GM19397 (cell line): ENCODE measurements around the gene DIS3L2.
"Not testable (repeated sequence)": the region's sequence is repeated elsewhere in the genome, so short reads cannot be mapped to it uniquely, and the experiment has no call there.

Experiments used
- ATAC-seq: cut with Tn5 transposase; IDR thresholded peaks from one replicate; pipeline ENCODE4 v1.9.1; 2021; ENCODE audit warnings: mild to moderate bottlenecking, moderate library complexity; ENCODE audit not compliant: unreplicated experiment

The DIS3L2 gene

GRCh38 chr2:232006253-232006652 is 44.7 kb downstream of the DIS3L2 start:
- ATAC-seq, result no peak

GRCh38 chr2:232008907-232009638 is 47.6 kb downstream of the DIS3L2 start:
- no peak for ATAC-seq

DNA sequence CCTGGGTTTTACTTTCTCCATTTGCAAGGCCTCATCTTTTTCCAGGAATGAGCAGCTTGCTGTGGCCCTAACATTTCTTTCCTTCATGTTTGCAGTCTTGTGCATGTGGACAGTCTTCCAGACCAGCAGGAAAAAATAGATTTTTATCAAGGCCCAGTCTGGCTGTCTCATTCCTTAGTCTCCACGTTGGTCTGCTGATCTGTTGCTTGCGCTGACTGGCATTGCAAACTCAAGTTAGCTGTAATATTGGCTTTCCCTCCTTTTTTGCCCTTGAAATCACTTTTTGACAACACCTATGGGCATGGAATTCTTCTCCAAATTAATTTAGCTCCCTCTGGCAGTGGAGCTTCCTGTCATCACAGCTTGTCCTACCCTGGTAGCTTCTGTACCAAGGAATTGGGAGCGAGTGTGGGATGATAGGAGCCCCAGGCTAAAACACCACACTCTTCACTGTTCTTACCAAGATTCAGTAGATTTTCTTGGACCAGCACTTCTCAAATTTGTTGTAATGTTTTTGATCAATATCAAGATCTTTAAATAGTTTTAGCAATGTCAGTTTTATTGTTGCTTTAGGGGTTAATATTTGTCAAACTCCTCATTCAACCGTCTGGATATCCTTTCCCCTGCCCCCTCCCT is 48.2 kb downstream of the DIS3L2 start:
- no peak for ATAC-seq

- ATAC-seq, result no peak
These were observed 52.3 kb downstream of the DIS3L2 start for GRCh38 chr2:232013701-232014353.

DNA sequence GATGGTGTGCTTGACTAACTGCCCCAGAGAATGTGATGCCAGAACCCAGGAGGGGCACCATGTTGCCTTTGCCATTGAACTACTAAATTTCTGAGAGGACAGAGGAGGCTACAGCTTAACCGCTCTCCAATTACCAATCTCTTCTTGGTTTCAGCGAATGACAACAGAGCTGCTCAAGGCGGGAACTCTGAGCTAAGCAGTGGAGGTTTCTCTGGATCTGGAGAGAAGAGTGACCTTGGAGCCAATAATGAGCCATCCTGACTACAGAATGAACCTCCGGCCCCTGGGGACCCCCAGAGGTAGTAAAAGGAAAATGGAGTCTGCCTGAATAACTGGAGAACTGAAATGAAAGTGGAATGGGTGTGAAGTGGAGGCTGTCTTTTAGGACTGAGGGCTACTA is 53.2 kb downstream of the DIS3L2 start:
- ATAC-seq, result no peak

- ATAC-seq, result no peak
These were observed 56.7 kb downstream of the DIS3L2 start for GRCh38 chr2:232018181-232018580.

DNA sequence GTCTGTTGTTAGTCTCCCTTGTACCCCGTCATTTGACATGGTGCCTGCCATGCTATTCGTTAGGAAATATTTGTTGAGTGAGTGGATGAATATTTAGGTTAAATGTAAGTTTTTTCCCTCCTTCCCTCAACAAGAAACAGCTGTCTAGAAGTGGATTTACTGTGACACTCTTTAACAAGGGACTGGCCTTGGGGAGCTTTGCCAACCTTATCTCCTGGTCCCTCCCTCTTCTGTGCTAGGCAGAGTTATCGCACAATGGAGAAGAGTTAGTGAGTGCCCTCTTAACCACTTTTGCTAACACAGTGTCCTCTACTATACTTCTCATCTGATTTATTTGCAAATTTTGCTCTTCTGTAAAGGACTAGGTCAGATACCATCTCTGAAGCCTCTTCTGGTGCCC is 61.2 kb downstream of the DIS3L2 start:
- ATAC-seq, result no peak

GRCh38 chr2:232023426-232023825 is 61.9 kb downstream of the DIS3L2 start:
- no peak for ATAC-seq

DNA sequence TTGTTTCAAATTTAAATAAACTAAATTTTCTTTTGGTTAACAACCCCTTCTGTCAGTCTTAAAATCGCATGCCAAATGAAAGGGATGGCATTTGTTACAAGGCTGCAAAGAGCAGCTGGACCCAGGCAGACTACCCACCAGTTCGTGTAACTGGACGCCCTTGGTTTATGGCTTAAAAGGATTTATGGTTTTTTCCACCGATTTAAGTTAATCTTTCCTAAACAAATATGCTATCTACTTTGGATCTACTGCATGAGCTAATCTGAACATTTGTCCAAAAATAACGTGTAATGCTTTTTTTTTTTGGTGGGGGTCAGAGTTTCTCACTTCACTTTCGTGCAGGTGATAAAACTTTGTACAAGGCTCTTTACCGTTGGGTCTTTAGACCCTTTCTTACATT is 62.9 kb downstream of the DIS3L2 start:
- ATAC-seq, result no peak

GRCh38 chr2:232026910-232027309 is 65.4 kb downstream of the DIS3L2 start:
- peak; percentile 87 for ATAC-seq

DNA sequence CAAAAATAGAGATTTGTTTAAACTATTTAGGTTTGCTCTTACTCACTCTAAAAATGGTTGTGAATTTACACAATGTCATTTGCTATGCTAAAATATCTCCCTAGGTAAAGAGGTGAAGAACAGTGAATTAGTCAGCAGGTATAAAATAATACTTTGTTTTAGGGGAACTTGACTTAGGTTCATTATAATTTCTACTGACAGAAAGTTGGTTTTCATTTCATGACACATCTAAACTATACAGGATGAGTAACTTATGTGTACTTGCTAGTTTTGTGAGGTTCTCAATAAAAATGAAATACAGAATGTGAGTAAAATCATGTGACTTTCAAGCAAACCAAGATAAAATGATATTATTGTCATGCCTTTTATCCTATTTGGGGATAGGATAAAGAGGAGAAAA is 66.0 kb downstream of the DIS3L2 start:
- ATAC-seq, result no peak

DNA sequence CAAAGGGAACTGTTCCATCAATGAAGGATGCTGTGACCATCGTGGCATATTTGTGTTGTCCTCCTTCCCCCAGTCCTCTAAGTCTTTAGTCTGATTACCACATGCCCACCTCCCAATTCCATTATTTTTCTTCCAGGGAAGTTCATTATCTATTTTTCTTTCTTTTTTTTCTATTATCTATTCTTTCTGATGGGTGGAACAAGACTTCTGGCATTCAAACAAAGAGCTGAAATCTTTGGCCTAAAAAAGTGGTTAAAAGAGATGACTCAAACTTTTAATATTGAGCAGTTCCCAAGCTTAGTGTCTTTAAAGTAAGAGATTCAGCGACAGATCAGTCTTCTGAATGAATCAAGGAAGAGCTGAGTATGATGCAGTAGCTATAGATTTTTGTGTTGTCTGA is 66.6 kb downstream of the DIS3L2 start:
- ATAC-seq, result no peak

GRCh38 chr2:232028631-232029030 is 67.1 kb downstream of the DIS3L2 start:
- no peak for ATAC-seq

- ATAC-seq, result no peak
These were observed 67.8 kb downstream of the DIS3L2 start for GRCh38 chr2:232029346-232029745.

- no peak for ATAC-seq
These were observed 68.7 kb downstream of the DIS3L2 start for GRCh38 chr2:232030229-232030628.

DNA sequence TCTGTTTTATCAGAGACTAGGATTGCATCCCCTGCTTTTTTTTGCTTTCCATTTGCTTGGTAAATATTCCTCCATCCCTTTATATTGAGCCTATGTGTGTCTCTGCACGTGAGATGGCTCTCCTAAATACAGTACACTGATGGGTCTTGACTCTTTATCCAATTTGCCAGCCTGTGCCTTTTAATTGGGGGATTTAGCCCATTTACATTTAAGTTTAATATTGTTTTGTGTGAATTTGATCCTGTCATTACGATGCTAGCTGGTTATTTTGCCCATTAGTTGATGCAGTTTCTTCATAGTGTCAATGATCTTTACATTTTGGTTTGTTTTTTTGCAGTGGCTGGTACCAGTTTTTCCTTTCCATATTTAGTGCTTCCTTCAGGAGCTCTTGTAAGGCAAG is 73.8 kb downstream of the DIS3L2 start:
- ATAC-seq, result not testable (repeated sequence)

DNA sequence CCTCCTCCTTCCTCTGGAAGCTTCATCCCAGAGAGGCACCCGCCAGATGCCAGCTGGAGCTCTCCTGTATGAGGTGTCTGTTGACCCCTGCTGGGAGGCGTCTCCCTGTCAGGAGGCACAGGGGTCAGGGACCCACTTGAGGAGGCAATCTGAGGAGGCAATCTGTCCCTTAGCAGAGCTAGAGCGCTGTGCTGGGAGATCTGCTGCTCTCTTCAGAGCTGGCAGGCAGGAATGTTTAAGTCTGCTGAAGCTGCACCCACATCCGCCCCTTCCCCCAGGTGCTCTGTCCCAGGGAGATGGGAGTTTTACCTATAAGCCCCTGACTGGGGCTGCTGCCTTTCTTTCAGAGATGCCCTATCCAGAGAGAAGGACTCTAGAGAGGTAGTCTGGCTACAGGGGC is 75.4 kb downstream of the DIS3L2 start:
- ATAC-seq, result not testable (repeated sequence)

- no peak for ATAC-seq
These were observed 76.9 kb downstream of the DIS3L2 start for GRCh38 chr2:232038251-232038880.

- ATAC-seq, result no peak
These were observed 77.5 kb downstream of the DIS3L2 start for GRCh38 chr2:232038881-232039485.

GRCh38 chr2:232042911-232043574 is 81.5 kb downstream of the DIS3L2 start:
- ATAC-seq, result no peak

- ATAC-seq, result no peak
These were observed 82.5 kb downstream of the DIS3L2 start for GRCh38 chr2:232043966-232044365.
